Transverse colon (tissue), 4 donors: ENCODE measurements around the gene HOXA10. TPM values are rescaled to one million over a fixed set of nuclear protein-coding genes. Genes with fewer than 3 reads are reported as not detected.

Source experiments
- DNase-seq: peaks from one replicate; pipeline ENCODE4 v3.0.0-alpha.2; 2019
- H3K27ac ChIP-seq, 4 donors: fragments of 200-600 bp; sonication (generic); 2 replicates each; pipeline ENCODE4 v1.5.1; 2016 to 2018; ENCODE audit warnings: inconsistent platforms in 4 of 4
- H3K27me3 ChIP-seq: fragments of 200-600 bp; sonication (generic); 2 replicates; pipeline ENCODE4 v1.5.1; 2017; ENCODE audit warnings: inconsistent platforms
- H3K36me3 ChIP-seq, 4 donors: fragments of 200-600 bp; sonication (generic); 2 replicates each; pipeline ENCODE4 v1.5.1; 2017 to 2019; ENCODE audit warnings: inconsistent platforms in 4 of 4
- H3K4me1 ChIP-seq, 4 donors: fragments of 200-600 bp; sonication (generic); 2 replicates each; pipeline ENCODE4 v1.5.1; 2017 to 2020; ENCODE audit warnings: inconsistent platforms in 4 of 4
- H3K4me3 ChIP-seq, 4 donors: fragments of 200-600 bp; sonication (generic); 1 replicate in 1 of 4; 2 replicates in 3 of 4; pipeline versions ENCODE4 v1.5.1 to v1.6.1; 2017 to 2019; ENCODE audit warnings: inconsistent platforms in 4 of 4
- H3K9me3 ChIP-seq, 2 donors: fragments of 200-600 bp; sonication (generic); 2 replicates each; pipeline ENCODE4 v1.5.1; 2017 to 2019; ENCODE audit warnings: inconsistent platforms in 2 of 2
- CTCF ChIP-seq, 5 experiments: fragments of 200-600 bp in 3 of 5; fragments of 450-650 bp in 2 of 5; sonication (generic) in 3 of 5; IDR thresholded peaks; 1 replicate in 2 of 5; 2 replicates in 3 of 5; pipeline ENCODE4 v1.5.1; 2016 to 2017; ENCODE audit warnings: antibody characterized with exemption in 5 of 5, inconsistent platforms in 3 of 5, mild to moderate bottlenecking in 2 of 5, moderate library complexity in 1 of 5
- EP300 ChIP-seq: sonication (generic); formaldehyde crosslinking; IDR thresholded peaks from one replicate; pipeline ENCODE4 v1.6.1; 2017; ENCODE audit warnings: antibody characterized with exemption, low read depth
- POLR2A ChIP-seq: fragments of 450-650 bp; IDR thresholded peaks from one replicate; pipeline ENCODE4 v1.6.1; 2016; ENCODE audit warnings: antibody characterized with exemption, mild to moderate bottlenecking, moderate library complexity
- POLR2AphosphoS5 ChIP-seq, 3 donors: sonication (generic); formaldehyde crosslinking; IDR thresholded peaks; one replicate each; pipeline ENCODE4 v1.6.1; 2016; ENCODE audit warnings: antibody characterized with exemption in 3 of 3
- WGBS, 2 donors: methylation state at CpG; one replicate each; pipeline ENCODE4 v1.1.5; 2018; ENCODE audit warnings: low coverage in 1 of 2; 5-methylcytosine and 5-hydroxymethylcytosine counted together
- in situ Hi-C, 4 donors: fragments of 200-750 bp; cut with MboI; loops; one replicate each; pipeline versions ENCODE4 v1.15.0 to v1.15.1; 2017; ENCODE audit warnings: low sequenced_read_pairs in 3 of 4, low pct_ligation_motif_present in 1 of 4, low pct_unique_long_range_greater_than_20kb in 1 of 4
- intact Hi-C: fragments of 100-400 bp; cut with DNase I; formaldehyde crosslinking; loops from one replicate; pipeline ENCODE4 v1.15.1; 2023; ENCODE audit warnings: low total_unique reads
- total RNA-seq, 4 donors: library from RNA; depleted of rRNA; stranded (reverse); fragments of >200 nt; gene quantifications; one replicate each; pipeline ENCODE4 v1.1.0, GENCODE V29; 2016

HOXA10 gene
- total RNA-seq, 4 donors from 2014 or later = 19.8 to 68.9 (median 36.4) TPM

GRCh38 chr7:27175626-27176523 lies 1.8 kb upstream of the HOXA10 start:
- WGBS, 2 donors = 12 to 31% methylated on average over 13 to 35 of the region's 40 CpGs
- DNase-seq = peak; percentile 40
- in situ Hi-C loops = loop anchor here in 2 of 4 donors (25.0 kb wide), 1 partner anchor 1314 kb away; no protein-coding TSS in a partner anchor

DNA sequence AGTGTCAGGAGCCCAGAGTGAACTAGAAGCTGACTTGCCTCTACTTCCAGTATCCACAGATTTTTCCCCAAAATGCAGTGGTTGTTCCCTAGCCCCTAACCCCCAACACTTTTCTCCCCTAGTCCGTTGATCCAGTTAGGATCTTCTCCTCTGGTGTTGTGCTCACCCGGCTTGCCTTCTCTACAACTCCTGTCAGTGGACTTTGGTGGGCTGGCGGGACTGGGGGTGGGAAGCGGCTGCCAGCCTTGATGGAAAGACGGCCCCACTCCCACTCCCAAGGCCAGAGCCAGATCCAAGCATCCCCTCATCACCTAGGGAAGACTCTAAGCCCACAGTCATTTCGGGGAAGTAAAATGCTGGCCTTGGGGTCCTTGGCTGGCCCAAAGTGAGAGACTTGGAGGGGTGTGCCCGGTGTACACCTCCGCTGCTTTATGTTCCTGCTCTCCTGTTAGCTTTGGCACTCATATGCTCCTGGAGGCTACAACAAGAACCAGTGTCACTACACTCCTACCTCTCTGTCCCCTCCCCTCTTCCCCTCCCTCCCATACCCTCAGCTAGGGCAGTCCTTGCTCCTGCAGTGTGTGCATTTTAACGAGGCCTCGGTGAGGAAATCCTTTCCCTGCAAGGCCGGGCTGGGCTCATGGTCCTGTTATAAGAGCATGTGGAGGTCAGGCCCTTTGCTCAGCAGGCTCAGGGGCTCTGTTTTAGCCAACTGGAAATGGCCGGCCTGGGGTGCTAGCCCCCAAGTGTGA lies 930 bp upstream of the HOXA10 start:
- intact Hi-C loops = no loop called here
- peak overlapping the region; percentile 95 to 99 (median 98) for H3K27ac ChIP-seq
- H3K9me3 ChIP-seq = no peaks in the 10 kb centered on the region
- 31 to 33% methylated on average over 2 to 12 of the region's 12 CpGs for WGBS, 2 donors
- in situ Hi-C loops = loop anchor here (25.0 kb wide), 3 partner anchors 813 to 1313 kb away; no protein-coding TSS in a partner anchor
- H3K27me3 ChIP-seq = peaks cover 43% of the 10 kb centered on the region
- TF ChIP-seq CTCF (IDR thresholded peaks at IDR 0.05) (no peak), POLR2A (peak; percentile 96), POLR2AphosphoS5 (IDR thresholded peaks at IDR 0.05) (peak; percentile 94 to 97 (median 95)), EP300 (no peak)
- no peaks in the 10 kb centered on the region for H3K36me3 ChIP-seq
- peaks cover 0 to 33% (median 30%) of the 10 kb centered on the region in 4 donors for H3K4me1 ChIP-seq
- H3K4me3 ChIP-seq = peak overlapping the region; percentile 18 to 67 (median 60)
- DNase-seq = peak; percentile 85

More at GRCh38 chr7:27175626-27176523, 1.8 kb upstream of the HOXA10 start:
- Histone ChIP-seq H3K4me3 (peak overlapping the region; percentile 18 to 67 (median 60)), H3K4me1 (peaks cover 8 to 41% (median 38%) of the 10 kb centered on the region in 4 donors), H3K9me3 (no peaks in the 10 kb centered on the region), H3K27ac (peak overlapping the region; percentile 95 to 99 (median 98)), H3K36me3 (no peaks in the 10 kb centered on the region), H3K27me3 (peaks cover 42% of the 10 kb centered on the region)
- intact Hi-C loops = no loop called here
- TF ChIP-seq EP300 (no peak), POLR2A (no peak), POLR2AphosphoS5 (IDR thresholded peaks at IDR 0.05) (no peak), CTCF (IDR thresholded peaks at IDR 0.05) (peak in 1 of 5 experiments; percentile 10)

- WGBS, 2 donors = 1% methylated on average over 32 of the region's 59 CpGs; no CpG with 5 or more reads in 1 of the 2 donors
- no peaks in the 10 kb centered on the region for H3K36me3 ChIP-seq
- peaks cover 0 to 35% (median 30%) of the 10 kb centered on the region in 4 donors for H3K4me1 ChIP-seq
- intact Hi-C loops = no loop called here
- TF ChIP-seq CTCF (IDR thresholded peaks at IDR 0.05) (no peak), POLR2A (no peak), EP300 (no peak), POLR2AphosphoS5 (IDR thresholded peaks at IDR 0.05) (no peak)
- peak overlapping the region; percentile 58 to 67 (median 60) for H3K4me3 ChIP-seq
- H3K27ac ChIP-seq = peak overlapping the region; percentile 95 to 99 (median 98)
- peaks cover 51% of the 10 kb centered on the region for H3K27me3 ChIP-seq
- H3K9me3 ChIP-seq = no peaks in the 10 kb centered on the region
- DNase-seq = peak; percentile 34
- in situ Hi-C loops = loop anchor here in 3 of 4 donors (25.0 kb wide), 3 partner anchors 811 to 1311 kb away; no protein-coding TSS in a partner anchor
These were observed 587 bp downstream of the HOXA10 start for GRCh38 chr7:27173511-27173955.
